Colonic mucosa (tissue), 4 donors: ENCODE data around the gene MAFB. TPM values are rescaled to one million over a fixed set of nuclear protein-coding genes. Genes with fewer than 3 reads are reported as not detected.

Source experiments
- DNase-seq: peaks from one replicate; pipeline ENCODE4 v3.0.0-alpha.2; 2020
- H3K27ac ChIP-seq: fragments of 200-600 bp; one replicate; pipeline ENCODE4 v1.8.0; 2021
- H3K27me3 ChIP-seq: fragments of 200-600 bp; one replicate; pipeline ENCODE4 v1.8.0; 2021
- H3K36me3 ChIP-seq: fragments of 200-600 bp; one replicate; pipeline ENCODE4 v1.8.0; 2021
- H3K4me1 ChIP-seq: fragments of 200-600 bp; one replicate; pipeline ENCODE4 v1.8.0; 2021; ENCODE audit warnings: mild to moderate bottlenecking
- H3K4me3 ChIP-seq: fragments of 200-600 bp; one replicate; pipeline ENCODE4 v1.8.0; 2021
- H3K9ac ChIP-seq, 2 donors: one replicate each; pipeline ENCODE4 v1.7.0; 2013; ENCODE audit warnings: control low read depth in 2 of 2, low read depth in 2 of 2, low read length in 2 of 2
- H3K9me3 ChIP-seq: fragments of 200-600 bp; one replicate; pipeline ENCODE4 v1.8.0; 2021
- CTCF ChIP-seq: fragments of 200-600 bp; IDR thresholded peaks from one replicate; pipeline ENCODE4 v1.8.0; 2022; ENCODE audit warnings: antibody characterized with exemption, mild to moderate bottlenecking
- intact Hi-C: fragments of 100-400 bp; cut with DNase I; formaldehyde crosslinking; loops from one replicate; pipeline ENCODE4 v1.14.1; 2022
- total RNA-seq, 2 donors: library from RNA; stranded (reverse); fragmentation: NEBNext Ultra II Directional in 1 of 2; extraction: Animal tissue kit (Norgen Biotek cat#: 25700) in 1 of 2; gene quantifications; one replicate each; pipeline ENCODE4 v1.2.1, GENCODE V29; 2021
- donor health status: healthy.
- donor health status: DM: no; HTN: no; CAD: no.
- donor health status: DM: no; HTN: no; CAD: no.

MAFB gene
- total RNA-seq, 2 donors from 2014 or later, result 2.8 to 11.2 TPM

- Histone ChIP-seq H3K4me1 (no peaks in the 10 kb centered on the region), H3K9me3 (no peaks in the 10 kb centered on the region), H3K4me3 (no peak overlapping the region), H3K27ac (no peak overlapping the region), H3K36me3 (no peaks in the 10 kb centered on the region), H3K27me3 (no peaks in the 10 kb centered on the region), H3K9ac (no peak overlapping the region)
- DNase-seq, result no peak
- intact Hi-C loops, result no loop called here
- TF ChIP-seq CTCF, result no peak
Measured at GRCh38 chr20:40664891-40665290, 24.1 kb downstream of the MAFB start.

GRCh38 chr20:40663991-40664880 lies 24.8 kb downstream of the MAFB start:
- intact Hi-C loops, result no loop called here
- Histone ChIP-seq H3K4me3 (no peak overlapping the region), H3K9me3 (no peaks in the 10 kb centered on the region), H3K36me3 (no peaks in the 10 kb centered on the region), H3K27me3 (no peaks in the 10 kb centered on the region), H3K9ac (no peak overlapping the region), H3K4me1 (no peaks in the 10 kb centered on the region), H3K27ac (no peak overlapping the region)
- DNase-seq, result no peak
- TF ChIP-seq CTCF, result no peak

- intact Hi-C loops, result no loop called here
- Histone ChIP-seq H3K27ac (no peak overlapping the region), H3K9me3 (no peaks in the 10 kb centered on the region), H3K4me3 (no peak overlapping the region), H3K9ac (no peak overlapping the region), H3K27me3 (no peaks in the 10 kb centered on the region), H3K4me1 (no peaks in the 10 kb centered on the region), H3K36me3 (no peaks in the 10 kb centered on the region)
- TF ChIP-seq CTCF, result no peak
- no peak for DNase-seq
Measured at GRCh38 chr20:40663304-40663790, 25.7 kb downstream of the MAFB start.

- no peak overlapping the region for H3K9ac ChIP-seq
- DNase-seq, result no peak
- intact Hi-C loops, result no loop called here
- no peak overlapping the region for H3K4me3 ChIP-seq
- no peaks in the 10 kb centered on the region for H3K27me3 ChIP-seq
- no peaks in the 10 kb centered on the region for H3K9me3 ChIP-seq
- H3K36me3 ChIP-seq, result no peaks in the 10 kb centered on the region
- H3K27ac ChIP-seq, result no peak overlapping the region
- no peak for TF ChIP-seq CTCF
- no peaks in the 10 kb centered on the region for H3K4me1 ChIP-seq
Measured at GRCh38 chr20:40659567-40659966, 29.5 kb downstream of the MAFB start.

GRCh38 chr20:40658509-40658908 lies 30.5 kb downstream of the MAFB start:
- intact Hi-C loops, result no loop called here
- H3K4me1 ChIP-seq, result no peaks in the 10 kb centered on the region
- no peak for DNase-seq
- no peaks in the 10 kb centered on the region for H3K36me3 ChIP-seq
- no peak overlapping the region for H3K9ac ChIP-seq
- no peaks in the 10 kb centered on the region for H3K27me3 ChIP-seq
- TF ChIP-seq CTCF, result no peak
- H3K4me3 ChIP-seq, result no peak overlapping the region
- H3K9me3 ChIP-seq, result no peaks in the 10 kb centered on the region
- no peak overlapping the region for H3K27ac ChIP-seq
